ENCODE results near the gene HMBS. TPM values are rescaled to one million over a fixed set of nuclear protein-coding genes. Genes with fewer than 3 reads are reported as not detected.

The HMBS gene
- total RNA-seq, 1 donor from 2014 or later, result 21.4 TPM

DNA sequence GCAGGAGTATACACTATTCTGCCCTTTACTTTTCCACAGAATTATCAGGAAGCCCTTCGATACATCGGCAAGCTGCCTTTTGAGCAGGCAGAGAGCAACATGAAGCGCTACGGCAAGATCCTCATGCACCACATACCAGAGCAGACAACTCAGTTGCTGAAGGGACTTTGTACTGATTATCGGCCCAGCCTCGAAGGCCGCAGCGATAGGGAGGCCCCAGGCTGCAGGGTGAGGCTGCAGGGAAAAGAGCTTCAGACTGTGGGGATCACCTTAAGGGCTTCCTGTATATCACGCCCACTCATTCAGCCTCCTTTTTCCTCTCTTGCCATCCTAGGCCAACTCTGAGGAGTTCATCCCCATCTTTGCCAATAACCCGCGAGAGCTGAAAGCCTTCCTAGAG lies 6.8 kb upstream of the HMBS start:
- H3K4me1 ChIP-seq (ENCODE audit: insufficient read depth, low read length), result no peaks in the 10 kb centered on the region
- H3K9me3 ChIP-seq (ENCODE audit: insufficient read depth, low read depth, low read length), result no peaks in the 10 kb centered on the region
- Mint-ChIP-seq H3K4me1 (ENCODE audit: low read depth, unreplicated experiment) (no peaks in the 10 kb centered on the region), H3K27me3 (ENCODE audit: low read depth, unreplicated experiment) (no peaks in the 10 kb centered on the region), H3K4me3 (ENCODE audit: unreplicated experiment) (no peak overlapping the region), H3K36me3 (ENCODE audit: low read depth, unreplicated experiment) (peaks cover 23% of the 10 kb centered on the region), H3K9me3 (ENCODE audit: unreplicated experiment) (no peaks in the 10 kb centered on the region), H3K27ac (ENCODE audit: unreplicated experiment) (no peak overlapping the region)
- H3K9ac ChIP-seq (ENCODE audit: low read length), result no peak overlapping the region
- FAIRE-seq (no peak), DNase-seq (ENCODE audit: low read depth) (no peak)
- no peak overlapping the region for H2AFZ ChIP-seq (ENCODE audit: low read depth, low read length)
- no peaks in the 10 kb centered on the region for H3K27me3 ChIP-seq (ENCODE audit: insufficient read depth, low read length)
- TF ChIP-seq EZH2 (IDR thresholded peaks at IDR 0.05; ENCODE audit: insufficient read depth, low read length), result no peak
- TF ChIP-seq, protein P1, sequence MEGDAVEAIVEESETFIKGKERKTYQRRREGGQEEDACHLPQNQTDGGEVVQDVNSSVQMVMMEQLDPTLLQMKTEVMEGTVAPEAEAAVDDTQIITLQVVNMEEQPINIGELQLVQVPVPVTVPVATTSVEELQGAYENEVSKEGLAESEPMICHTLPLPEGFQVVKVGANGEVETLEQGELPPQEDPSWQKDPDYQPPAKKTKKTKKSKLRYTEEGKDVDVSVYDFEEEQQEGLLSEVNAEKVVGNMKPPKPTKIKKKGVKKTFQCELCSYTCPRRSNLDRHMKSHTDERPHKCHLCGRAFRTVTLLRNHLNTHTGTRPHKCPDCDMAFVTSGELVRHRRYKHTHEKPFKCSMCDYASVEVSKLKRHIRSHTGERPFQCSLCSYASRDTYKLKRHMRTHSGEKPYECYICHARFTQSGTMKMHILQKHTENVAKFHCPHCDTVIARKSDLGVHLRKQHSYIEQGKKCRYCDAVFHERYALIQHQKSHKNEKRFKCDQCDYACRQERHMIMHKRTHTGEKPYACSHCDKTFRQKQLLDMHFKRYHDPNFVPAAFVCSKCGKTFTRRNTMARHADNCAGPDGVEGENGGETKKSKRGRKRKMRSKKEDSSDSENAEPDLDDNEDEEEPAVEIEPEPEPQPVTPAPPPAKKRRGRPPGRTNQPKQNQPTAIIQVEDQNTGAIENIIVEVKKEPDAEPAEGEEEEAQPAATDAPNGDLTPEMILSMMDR (IDR thresholded peaks at IDR 0.05; ENCODE audit: insufficient read depth, low read depth, low read length), result no peak
- H4K20me1 ChIP-seq (ENCODE audit: insufficient read depth, low read length), result no peaks in the 10 kb centered on the region
- no peak overlapping the region for H3K4me2 ChIP-seq (ENCODE audit: low read length)
- H3K79me2 ChIP-seq (ENCODE audit: insufficient read depth, low read length), result no peaks in the 10 kb centered on the region
- no peak overlapping the region for H3K27ac ChIP-seq (ENCODE audit: low read depth, low read length)
- peaks cover 48% of the 10 kb centered on the region for H3K36me3 ChIP-seq (ENCODE audit: insufficient read depth, low read length)
- no peak overlapping the region for H3K4me3 ChIP-seq (ENCODE audit: insufficient read depth, low read depth, low read length)

DNA sequence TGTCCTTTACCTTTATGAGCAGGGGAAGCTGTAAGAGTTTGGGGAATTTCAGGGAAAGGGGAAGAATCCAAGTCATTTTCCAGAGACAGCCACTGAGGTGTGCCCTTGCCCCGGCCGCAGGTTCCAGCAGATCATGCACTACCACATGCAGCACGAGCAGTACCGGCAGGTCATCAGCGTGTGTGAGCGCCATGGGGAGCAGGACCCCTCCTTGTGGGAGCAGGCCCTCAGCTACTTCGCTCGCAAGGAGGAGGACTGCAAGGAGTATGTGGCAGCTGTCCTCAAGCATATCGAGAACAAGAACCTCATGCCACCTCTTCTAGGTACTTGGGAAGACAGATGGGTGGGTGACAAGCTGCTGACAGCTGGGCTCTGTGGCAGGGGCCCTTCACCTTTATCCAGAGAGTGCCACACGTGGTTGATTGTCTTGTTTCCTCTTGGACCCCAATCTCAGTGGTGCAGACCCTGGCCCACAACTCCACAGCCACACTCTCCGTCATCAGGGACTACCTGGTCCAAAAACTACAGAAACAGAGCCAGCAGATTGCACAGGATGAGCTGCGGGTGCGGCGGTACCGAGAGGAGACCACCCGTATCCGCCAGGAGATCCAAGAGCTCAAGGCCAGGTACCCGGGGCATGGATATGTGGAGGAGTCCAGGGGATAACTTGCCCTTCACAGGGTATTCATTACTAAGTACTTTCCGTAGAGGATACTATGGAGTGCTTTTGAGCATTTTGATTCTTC lies 5.8 kb upstream of the HMBS start:
- FAIRE-seq (no peak), DNase-seq (ENCODE audit: low read depth) (no peak)
- Mint-ChIP-seq H3K9me3 (ENCODE audit: unreplicated experiment) (no peaks in the 10 kb centered on the region), H3K27ac (ENCODE audit: unreplicated experiment) (peak overlapping the region; percentile 53), H3K4me1 (ENCODE audit: low read depth, unreplicated experiment) (no peaks in the 10 kb centered on the region), H3K4me3 (ENCODE audit: unreplicated experiment) (no peak overlapping the region), H3K27me3 (ENCODE audit: low read depth, unreplicated experiment) (no peaks in the 10 kb centered on the region), H3K36me3 (ENCODE audit: low read depth, unreplicated experiment) (peaks cover 21% of the 10 kb centered on the region)
- Histone ChIP-seq H3K27ac (ENCODE audit: low read depth, low read length) (no peak overlapping the region), H3K9me3 (ENCODE audit: insufficient read depth, low read depth, low read length) (no peaks in the 10 kb centered on the region), H3K4me2 (ENCODE audit: low read length) (no peak overlapping the region), H2AFZ (ENCODE audit: low read depth, low read length) (no peak overlapping the region), H3K79me2 (ENCODE audit: insufficient read depth, low read length) (no peaks in the 10 kb centered on the region), H3K36me3 (ENCODE audit: insufficient read depth, low read length) (peaks cover 38% of the 10 kb centered on the region), H3K27me3 (ENCODE audit: insufficient read depth, low read length) (no peaks in the 10 kb centered on the region), H3K4me1 (ENCODE audit: insufficient read depth, low read length) (no peaks in the 10 kb centered on the region), H4K20me1 (ENCODE audit: insufficient read depth, low read length) (no peaks in the 10 kb centered on the region), H3K4me3 (ENCODE audit: insufficient read depth, low read depth, low read length) (no peak overlapping the region), H3K9ac (ENCODE audit: low read length) (no peak overlapping the region)
- TF ChIP-seq, protein P1 (IDR thresholded peaks at IDR 0.05; ENCODE audit: insufficient read depth, low read depth, low read length), result no peak
- no peak for TF ChIP-seq EZH2 (IDR thresholded peaks at IDR 0.05; ENCODE audit: insufficient read depth, low read length)

- no peaks in the 10 kb centered on the region for H3K9me3 Mint-ChIP-seq (ENCODE audit: unreplicated experiment)
- Histone ChIP-seq H3K27me3 (ENCODE audit: insufficient read depth, low read length) (no peaks in the 10 kb centered on the region), H3K9me3 (ENCODE audit: insufficient read depth, low read depth, low read length) (no peaks in the 10 kb centered on the region), H3K4me2 (ENCODE audit: low read length) (no peak overlapping the region), H3K4me3 (ENCODE audit: insufficient read depth, low read depth, low read length) (no peak overlapping the region), H3K79me2 (ENCODE audit: insufficient read depth, low read length) (peaks cover 12% of the 10 kb centered on the region), H3K4me1 (ENCODE audit: insufficient read depth, low read length) (peaks cover 11% of the 10 kb centered on the region), H3K9ac (ENCODE audit: low read length) (no peak overlapping the region), H3K27ac (ENCODE audit: low read depth, low read length) (no peak overlapping the region), H4K20me1 (ENCODE audit: insufficient read depth, low read length) (peaks cover 3% of the 10 kb centered on the region), H3K36me3 (ENCODE audit: insufficient read depth, low read length) (peaks cover 34% of the 10 kb centered on the region), H2AFZ (ENCODE audit: low read depth, low read length) (no peak overlapping the region)
- peaks cover 20% of the 10 kb centered on the region for H3K36me3 Mint-ChIP-seq (ENCODE audit: low read depth, unreplicated experiment)
- H3K27ac Mint-ChIP-seq (ENCODE audit: unreplicated experiment), result no peak overlapping the region
- no peaks in the 10 kb centered on the region for H3K27me3 Mint-ChIP-seq (ENCODE audit: low read depth, unreplicated experiment)
- H3K4me3 Mint-ChIP-seq (ENCODE audit: unreplicated experiment), result no peak overlapping the region
- FAIRE-seq (no peak), DNase-seq (ENCODE audit: low read depth) (no peak)
- no peaks in the 10 kb centered on the region for H3K4me1 Mint-ChIP-seq (ENCODE audit: low read depth, unreplicated experiment)
- TF ChIP-seq, protein P1 (IDR thresholded peaks at IDR 0.05; ENCODE audit: insufficient read depth, low read depth, low read length), result no peak
- no peak for TF ChIP-seq EZH2 (IDR thresholded peaks at IDR 0.05; ENCODE audit: insufficient read depth, low read length)
Measured at GRCh38 chr11:119081682-119082260, 2.9 kb upstream of the HMBS start.
